GM19395 (cell line): ENCODE results near the gene TDRD12.
"Not testable (repeated sequence)": the region's sequence is repeated elsewhere in the genome, so short reads cannot be mapped to it uniquely, and the experiment has no call there.

Experiments used
- ATAC-seq: cut with Tn5 transposase; IDR thresholded peaks from one replicate; pipeline ENCODE4 v1.9.1; 2021; ENCODE audit warnings: mild to moderate bottlenecking, moderate library complexity; ENCODE audit not compliant: unreplicated experiment

Gene TDRD12

DNA sequence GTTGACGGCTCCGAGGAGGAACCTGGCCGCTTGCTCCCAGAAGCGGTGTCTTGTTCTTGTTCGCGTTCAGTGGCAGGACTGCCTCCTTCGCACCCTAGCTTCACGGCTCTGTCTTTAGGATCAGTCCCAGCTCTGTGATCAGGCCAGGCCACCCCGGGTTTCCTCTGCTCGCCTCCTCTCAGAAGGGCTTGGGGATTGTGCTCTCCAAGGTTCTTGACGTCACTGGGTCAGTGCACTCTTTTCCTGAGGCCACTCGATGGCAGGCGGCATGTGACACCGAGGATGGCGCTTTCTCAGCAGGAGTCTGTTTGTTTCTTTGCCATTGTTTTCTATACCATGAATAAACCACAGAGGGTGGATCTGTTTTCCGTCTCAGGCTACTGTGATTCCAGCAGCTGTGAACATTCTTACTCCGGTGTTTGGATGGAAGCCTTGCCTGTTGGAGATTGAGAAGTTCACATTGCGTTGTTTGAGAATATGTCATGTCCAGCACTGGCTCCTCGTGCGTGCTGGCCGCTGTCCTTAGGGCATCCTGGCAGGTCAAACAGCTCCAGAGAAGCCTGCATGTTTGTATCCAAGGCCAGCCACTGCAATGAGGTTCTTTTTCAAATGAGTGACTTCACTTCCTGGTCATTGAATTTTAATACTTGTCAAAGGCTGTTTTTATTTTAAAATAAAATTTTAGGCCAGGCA, 105.5 kb downstream of the TDRD12 start:
- no peak for ATAC-seq

DNA sequence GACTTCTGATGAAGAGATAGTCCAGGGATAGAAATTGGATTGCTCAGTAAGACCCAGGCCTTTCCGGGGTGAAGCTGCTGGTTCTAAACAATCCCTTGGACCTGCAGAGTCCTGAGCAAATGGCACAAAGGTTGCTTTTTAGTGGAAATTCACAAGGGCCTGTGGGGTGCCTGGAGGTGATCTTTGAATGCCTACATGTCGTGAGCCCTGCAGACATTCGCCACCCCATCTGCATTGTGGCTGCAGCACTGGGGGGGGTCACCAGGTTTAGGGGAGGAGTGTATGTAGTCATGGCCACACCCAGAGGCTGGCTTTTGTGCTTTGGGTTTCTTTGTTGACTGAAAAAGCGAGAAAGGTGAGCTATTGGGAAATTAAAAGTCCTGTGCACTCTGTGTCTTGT, 108.6 kb downstream of the TDRD12 start:
- ATAC-seq = no peak

DNA sequence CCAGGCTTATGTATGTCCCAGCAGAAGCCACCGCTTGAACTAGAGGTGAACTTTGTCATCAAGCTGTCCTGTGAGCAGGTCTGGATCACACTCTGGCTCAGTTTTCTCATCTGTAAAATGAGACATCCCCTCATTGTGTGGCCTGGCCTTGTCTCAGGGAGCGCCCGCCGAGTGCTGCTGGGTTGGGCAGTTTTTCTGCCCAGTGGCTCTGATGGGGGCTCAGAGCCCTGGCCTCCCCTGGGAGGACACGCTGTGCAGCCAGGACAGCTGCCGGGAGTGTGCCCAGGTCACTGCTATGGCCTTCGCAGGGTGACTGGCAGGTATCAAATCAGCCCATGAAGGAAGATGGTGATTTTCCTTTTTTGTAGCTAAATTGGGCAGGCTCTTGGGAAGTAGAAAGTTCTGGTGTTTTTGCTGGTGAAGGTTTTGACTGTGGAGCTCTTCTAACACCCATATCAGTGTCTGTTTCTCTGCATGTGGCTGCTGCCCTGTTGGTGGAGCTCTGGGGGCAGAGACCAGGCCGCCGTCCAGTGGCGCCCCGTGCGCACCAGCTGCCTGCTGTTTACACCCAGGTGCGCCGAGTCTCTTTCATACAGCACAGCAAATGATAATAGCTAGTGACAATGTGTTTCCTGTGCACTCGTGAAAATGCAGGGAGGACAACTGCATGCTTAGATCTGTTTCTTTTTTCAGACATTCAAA, 109.2 kb downstream of the TDRD12 start:
- ATAC-seq = no peak

DNA sequence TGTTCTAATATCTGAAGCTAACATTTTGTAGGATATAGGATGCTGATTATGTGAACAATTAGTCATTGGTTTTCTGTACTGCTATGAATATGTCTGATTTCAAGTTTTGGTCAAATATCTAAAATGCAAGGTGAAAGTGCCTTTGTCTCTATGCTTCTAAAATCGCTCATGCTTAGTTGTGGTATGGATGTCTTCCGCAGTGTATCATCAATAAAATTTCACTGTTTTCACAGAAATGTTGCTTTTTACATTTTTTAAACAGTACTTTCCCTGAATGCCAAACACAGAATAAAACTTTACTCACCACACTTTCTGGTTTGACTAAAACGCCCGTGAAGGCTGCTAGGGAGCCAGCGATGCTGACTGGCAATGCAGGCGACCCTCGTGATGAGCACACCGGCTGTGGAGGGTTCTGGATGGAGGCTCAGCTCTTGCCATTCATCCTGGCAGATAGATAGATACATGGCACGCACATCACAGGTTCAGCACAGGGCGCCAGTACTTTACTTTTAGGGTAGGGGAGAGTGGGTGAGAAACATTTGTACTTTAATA, 109.9 kb downstream of the TDRD12 start:
- no peak for ATAC-seq

DNA sequence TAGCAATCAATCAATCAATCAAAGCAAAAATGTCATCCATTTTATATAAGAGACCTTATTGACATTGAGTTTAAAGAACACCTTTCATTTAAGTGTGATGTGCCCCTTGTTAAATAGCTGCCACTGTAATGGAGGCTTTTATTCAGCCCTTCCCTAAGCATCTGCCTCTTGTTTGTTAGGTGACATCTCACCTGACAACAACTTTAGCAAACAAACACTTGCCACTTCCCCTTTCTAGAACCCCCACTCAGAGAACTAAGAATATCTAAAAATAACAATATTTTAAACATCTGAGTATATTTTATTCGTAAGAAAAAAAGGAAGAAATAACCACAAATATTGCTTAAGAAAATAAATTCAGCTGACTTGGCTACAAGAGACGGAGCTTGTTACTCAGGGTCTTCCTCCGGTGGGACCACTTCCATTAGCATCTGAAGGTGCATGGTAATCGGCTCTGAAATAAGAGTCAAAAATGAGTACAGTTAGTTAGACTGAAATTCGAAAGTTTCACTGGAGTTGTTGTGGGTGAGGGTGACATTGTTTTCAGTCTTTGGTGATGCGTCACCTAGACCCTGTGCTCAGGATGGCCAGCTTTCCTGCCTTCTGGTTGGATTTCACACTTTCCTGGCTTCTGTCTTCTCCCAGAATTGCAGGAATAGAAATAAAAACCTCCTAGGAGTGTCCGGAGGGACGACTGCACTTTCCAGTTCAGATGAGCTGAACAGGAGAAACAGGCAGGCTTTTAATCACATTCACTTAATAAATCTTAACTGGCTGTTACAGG, 110.9 kb downstream of the TDRD12 start:
- no peak for ATAC-seq

DNA sequence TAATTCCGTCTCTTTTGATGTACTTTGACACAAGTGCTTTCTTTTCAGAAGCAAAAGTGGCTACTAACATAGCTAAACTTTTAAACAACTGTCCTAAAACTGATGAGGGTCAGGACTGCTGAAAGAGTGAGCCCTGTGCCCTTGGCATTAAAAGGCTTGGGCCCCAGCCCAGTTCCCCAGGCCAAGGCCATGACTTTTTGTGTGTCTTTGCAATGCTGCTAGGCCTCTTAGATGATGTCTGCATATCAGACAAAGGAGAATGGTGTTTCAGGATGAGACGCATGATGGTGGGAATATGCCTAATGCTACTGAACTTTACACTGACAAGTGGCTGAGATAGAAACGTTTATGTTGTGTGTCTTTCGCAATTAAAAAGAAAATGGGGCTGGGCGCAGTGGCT, 112.0 kb downstream of the TDRD12 start:
- ATAC-seq = no peak

DNA sequence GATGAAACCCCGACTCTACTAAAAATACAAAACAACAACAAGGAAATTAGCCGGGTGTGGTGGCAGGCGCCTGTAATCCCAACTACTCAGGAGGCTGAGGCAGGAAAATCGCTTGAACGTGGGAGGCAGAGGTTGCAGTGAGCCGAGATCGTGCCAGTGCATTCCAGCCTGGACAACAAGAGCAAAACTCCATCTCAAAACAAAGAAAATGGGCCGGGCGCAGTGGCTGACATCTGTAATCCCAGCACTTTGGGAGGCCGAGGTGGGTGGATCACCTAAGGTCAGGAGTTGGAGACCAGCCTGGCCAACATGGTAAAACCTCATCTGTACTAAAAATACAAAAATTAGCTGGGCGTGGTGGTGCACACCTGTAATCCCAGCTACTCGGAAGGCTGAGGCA, 112.5 kb downstream of the TDRD12 start:
- not testable (repeated sequence) for ATAC-seq

DNA sequence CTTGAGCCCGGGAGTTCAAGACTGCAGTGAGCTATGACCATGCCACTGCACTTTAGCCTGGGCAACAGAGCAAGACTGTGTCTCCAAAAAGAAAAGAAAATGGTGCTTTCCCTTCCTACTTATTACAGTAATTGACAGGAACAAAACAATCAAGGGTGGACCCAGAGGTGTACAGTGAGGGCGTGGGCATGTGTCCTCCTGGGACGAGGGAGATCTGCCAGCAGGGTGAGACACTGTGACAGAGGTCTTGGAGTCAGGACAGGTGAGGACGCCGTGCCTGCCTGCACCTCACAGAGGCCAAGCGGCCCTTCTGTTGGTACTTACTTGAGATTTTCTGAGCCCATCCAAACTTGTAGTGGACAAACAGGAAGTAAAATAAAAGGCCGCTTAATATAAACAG, 113.3 kb downstream of the TDRD12 start:
- not testable (repeated sequence) for ATAC-seq

DNA sequence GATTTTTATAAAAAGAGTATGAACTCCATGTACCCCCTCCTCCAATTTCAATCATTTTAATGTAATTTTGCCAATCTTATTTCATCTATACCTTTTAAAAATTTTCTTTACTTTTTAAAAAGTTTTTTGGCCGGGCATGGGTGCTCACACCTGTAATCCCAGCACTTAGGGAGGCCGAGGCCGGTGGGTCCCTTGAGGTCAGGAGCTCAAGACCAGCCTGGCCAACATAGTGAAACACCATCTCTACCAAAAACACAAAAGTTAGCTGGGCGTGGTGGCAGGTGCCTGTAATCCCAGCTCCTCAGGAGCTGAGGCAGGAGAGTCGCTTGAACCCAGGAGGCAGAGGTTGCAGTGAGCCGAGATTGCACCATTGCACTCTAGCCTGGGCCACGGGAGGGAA, 113.8 kb downstream of the TDRD12 start:
- not testable (repeated sequence) for ATAC-seq

DNA sequence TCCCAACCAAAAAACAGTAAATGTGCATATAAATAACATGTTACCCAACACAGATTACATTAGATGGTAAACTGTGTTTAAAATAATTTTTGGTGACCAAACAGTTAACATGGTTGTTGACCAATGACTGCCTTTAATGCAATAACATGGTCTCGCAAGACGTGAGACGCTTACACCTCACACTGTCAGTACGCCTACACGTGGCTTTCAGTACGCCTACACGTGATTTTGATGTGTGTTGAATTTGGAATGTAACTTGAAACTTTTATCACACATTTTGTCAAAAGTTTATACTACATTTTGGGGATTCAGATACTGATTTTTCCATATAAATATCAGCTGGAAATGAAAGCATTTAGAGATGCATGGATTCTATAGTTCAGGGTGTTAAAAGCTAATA, 118.0 kb downstream of the TDRD12 start:
- ATAC-seq = no peak

DNA sequence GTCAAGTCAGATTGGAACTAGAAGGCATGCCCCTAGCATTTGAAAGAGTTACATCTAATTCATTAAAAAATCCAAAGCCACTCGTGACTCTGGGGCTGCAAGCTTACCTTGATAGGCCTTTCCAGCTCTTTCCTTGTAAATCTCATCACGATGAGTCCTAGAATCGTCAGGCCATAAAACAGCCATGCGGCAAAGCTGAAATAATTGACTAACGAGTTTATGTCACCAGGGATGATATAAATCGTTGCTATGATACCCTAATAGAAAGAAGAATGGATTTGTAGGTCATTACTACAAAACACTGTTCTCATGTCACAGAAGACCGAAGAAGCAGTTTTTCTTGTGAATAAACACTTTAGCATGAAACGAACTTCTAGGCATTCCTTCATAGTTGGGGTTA, 122.5 kb downstream of the TDRD12 start:
- no peak for ATAC-seq

DNA sequence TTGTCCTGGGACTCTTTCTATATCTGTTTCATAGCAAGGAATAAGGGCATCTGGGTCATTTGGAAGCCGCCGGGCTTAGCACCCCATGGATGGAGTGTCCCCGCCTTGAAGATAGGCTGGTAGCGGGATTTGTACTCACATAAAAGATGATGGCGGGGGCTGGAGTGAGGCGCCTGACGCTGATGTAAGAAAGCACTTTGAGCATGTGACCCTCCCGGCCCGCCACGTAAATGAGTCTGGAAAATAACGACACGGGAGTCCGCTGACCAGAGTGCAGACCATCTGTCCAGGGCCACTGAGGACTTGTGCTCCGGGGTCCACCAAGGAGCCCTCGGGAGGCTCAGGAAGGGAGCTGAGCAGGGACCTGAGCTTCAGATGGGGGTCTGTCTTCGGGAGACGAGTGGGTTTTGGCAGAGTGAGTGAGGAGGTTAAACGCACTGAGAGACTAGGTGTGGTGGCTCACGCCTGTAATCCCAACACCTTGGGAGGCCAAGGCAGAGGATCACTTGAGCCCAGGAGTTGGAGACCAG, 124.2 kb downstream of the TDRD12 start:
- no peak for ATAC-seq

DNA sequence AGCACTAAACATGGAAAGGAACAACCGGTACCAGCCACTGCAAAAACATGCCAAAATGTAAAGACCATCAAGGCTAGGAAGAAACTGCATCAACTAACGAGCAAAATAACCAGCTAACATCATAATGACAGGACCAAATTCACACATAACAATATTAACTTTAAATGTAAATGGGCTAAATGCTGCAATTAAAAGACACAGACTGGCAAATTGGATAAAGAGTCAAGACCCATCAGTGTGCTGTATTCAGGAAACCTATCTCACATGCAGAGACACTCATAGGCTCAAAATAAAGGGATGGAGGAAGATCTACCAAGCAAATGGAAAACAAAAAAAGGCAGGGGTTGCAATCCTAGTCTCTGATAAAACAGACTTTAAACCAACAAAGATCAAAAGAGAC, 128.5 kb downstream of the TDRD12 start:
- not testable (repeated sequence) for ATAC-seq

DNA sequence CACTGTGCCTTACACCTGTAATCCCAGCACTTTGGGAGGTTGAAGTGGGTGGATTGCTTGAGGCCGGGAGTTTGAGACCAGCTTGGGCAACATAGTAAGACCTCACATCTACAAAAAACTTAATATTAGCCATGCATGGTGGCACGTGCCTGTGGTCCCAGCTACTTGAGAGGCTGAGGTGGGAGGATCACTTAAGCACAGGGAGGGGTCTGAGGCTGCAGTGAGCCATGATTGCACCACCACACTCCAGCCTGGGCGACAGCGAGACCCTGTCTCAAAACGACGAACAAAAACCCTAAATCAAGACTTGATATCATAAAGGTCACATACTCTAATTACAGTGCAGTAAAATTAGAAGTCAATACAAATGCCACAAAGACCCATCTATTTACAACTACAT, 132.6 kb downstream of the TDRD12 start:
- ATAC-seq = no peak

DNA sequence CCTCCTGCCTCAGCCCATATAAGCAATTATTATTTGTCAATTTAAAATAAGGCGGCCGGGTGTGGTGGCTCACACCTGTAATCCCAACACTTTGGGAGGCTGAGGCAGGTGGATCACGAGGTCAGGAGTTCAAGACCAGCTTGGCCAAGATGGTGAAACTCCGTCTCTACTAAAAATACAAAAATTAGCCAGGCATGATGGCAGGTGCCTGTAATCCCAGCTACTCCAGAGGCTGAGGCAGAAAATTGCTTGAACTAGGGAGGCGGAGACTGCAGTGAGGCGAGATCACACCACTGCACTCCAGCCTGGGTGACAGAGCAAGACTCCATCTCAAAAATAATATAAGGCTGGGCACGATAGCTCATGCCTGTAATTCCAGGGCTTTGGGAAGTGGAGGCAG, 137.3 kb downstream of the TDRD12 start:
- not testable (repeated sequence) for ATAC-seq

DNA sequence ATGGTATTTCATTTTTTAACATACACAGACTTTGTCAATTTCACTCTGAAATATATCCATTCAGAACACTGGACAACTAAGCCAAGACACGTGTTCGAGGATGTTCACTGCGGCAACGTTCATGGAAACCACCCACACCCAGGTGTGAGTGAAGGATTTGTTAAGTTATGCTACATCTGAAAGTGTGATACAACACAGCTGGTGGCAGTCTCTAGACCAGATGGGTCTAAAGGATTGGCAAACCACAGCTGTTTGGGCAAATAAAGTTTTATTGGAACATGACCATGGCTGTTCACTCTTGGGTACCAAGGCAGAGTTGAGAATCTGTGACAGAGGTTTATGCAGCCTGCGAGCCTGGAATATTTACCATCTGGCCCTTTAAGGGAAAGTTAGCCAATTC, 138.0 kb downstream of the TDRD12 start:
- no peak for ATAC-seq

DNA sequence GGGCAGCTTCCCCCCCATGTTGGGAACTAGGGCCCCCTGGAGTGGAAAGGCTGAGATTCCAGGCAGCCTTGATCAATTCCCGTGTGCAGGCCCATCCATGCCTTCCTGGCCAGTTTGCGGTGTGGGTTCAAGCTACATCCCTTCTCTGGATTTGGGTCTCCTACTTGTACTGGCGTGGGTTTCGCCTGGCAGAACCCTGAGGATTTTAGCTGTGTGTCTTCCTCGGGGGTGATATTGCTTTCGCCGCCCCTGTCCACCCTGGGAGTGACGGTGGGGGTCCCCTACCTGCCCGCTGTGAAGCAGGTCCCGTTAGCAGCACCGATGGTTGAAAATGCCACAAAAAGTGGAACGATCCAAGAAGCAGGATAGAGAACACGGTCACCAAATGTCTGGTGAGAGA, 138.6 kb downstream of the TDRD12 start:
- ATAC-seq = no peak

DNA sequence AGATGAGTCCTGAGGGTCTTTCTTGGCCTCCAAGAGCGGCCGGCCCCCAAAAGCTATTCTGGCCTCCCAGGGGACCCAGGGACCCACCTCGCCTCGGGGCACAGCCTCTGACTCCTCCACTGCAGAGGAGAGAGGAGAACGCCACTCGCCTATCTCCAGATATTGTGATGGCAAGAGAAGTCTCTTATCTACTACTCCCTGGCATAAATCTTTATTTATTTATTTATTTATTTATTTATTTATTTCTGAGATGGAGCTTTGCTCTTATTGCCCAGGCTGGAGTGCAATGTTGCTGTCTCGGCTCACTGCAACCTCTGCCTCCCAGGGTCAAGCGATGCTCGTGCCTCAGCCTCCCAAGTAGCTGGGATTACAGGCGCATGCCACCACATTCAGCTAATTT, 139.0 kb downstream of the TDRD12 start:
- ATAC-seq = no peak

DNA sequence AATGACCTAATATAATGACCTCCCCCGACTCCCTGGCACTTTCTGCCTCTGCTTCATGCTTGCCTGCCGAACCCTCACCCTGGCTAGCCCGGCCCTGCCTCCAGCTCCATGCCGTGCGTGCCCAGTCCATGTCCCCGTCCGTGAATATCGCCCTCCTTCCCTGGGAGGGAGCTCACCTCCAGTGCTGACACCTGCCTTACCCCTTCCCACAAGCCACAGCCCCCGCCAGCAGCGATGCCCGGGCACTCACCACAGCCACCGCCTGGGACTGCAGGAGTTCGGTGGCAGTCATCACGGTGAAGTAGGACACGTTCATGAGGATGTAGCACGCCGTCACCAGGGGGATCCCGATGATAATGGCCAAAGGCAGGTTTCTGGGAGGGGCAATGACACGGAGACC, 140.0 kb downstream of the TDRD12 start:
- no peak for ATAC-seq

DNA sequence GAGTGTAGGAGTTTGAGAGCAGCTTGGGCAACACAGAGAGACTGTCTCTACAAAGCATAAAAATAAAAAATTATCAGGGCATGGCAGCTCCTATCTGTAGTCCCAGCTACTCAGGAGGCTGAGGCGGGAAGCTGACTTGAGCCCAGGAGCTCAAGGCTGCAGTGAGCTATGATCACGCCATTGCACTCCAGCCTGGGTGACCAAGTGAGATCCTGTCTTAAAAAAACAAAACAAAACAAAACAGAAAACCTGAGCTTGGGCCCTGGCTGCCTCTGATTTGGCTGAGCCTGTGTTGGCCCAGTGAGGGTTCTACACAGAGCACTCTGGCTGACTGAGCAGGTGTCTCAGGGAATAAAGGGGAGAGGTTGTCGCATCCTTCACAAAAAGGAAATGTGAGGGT, 142.0 kb downstream of the TDRD12 start:
- ATAC-seq = no peak

DNA sequence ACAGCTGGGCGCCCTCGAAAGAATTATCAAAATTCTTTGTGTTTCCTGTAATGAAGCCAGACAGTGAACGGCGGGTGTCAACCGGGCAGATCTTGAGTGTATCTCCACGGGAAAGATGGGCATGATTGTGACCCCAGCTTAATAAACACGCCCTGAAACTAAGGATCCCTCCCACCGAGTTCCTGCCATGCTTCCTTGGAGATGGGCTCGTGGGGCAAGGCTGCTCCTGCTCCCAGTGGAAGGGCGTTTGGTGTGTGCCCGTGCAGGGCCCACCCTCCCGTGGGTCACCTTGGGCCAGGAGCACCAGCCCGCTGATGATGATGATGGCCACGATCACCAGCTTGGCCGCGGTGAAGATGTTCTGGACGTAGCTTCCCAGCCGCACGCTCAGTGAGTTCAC, 142.6 kb downstream of the TDRD12 start:
- no peak for ATAC-seq
